PC-9 (cell line): Measurements from ENCODE around the gene VRK1. TPM values are rescaled to one million over a fixed set of nuclear protein-coding genes. Genes with fewer than 3 reads are reported as not detected.
A peak's percentile ranks its signal among the peaks of the same experiment; 100 is the strongest.

ENCODE experiments used
- BruUV-seq: library from RNA; stranded (reverse); fragments of 400-500 nt; replicated peaks from 2 replicates; lab custom pipeline; 2021; lab: Mats Ljungman, UMichigan
- CTCF ChIA-PET: fragments of 300-600 bp; sonication (Branson Sonifier 250); formaldehyde crosslinking; loops from one replicate; lab custom pipeline; 2022; ENCODE audit warnings: antibody characterized with exemption; lab: Charles Lee
- POLR2A ChIA-PET: fragments of 300-600 bp; sonication (Branson Sonifier 250); formaldehyde crosslinking; loops from one replicate; lab custom pipeline; 2022; ENCODE audit warnings: antibody characterized with exemption; ENCODE audit not compliant: unreplicated experiment; lab: Charles Lee
- DNase-seq, 2 experiments: peaks; one replicate each; pipeline versions ENCODE4 v3.0.0 to v3.0.0-alpha.2; 2015 to 2022; ENCODE audit warnings: mixed read lengths in 1 of 2
- H2AFZ ChIP-seq: fragments of 200-600 bp; sonication (generic); 2 replicates; pipeline ENCODE4 v1.8.1; 2017; ENCODE audit warnings: antibody characterized with exemption
- H3F3A ChIP-seq: fragments of 200-600 bp; sonication (generic); 2 replicates; pipeline ENCODE4 v1.8.1; 2017; ENCODE audit warnings: antibody characterized with exemption, mild to moderate bottlenecking, low read depth; ENCODE audit not compliant: insufficient read depth
- H3K27ac ChIP-seq: fragments of 200-600 bp; sonication (generic); 2 replicates; pipeline ENCODE4 v1.6.1; 2016; ENCODE audit warnings: mixed run types
- H3K27me3 ChIP-seq: fragments of 200-600 bp; sonication (generic); 2 replicates; pipeline ENCODE4 v1.6.1; 2016; ENCODE audit warnings: low read depth, mixed run types; ENCODE audit not compliant: insufficient read depth
- H3K36me3 ChIP-seq: fragments of 200-600 bp; sonication (generic); 2 replicates; pipeline ENCODE4 v1.6.1; 2016; ENCODE audit warnings: low read depth, mixed run types
- H3K4me1 ChIP-seq: fragments of 200-600 bp; sonication (generic); replicated peaks from 2 replicates; pipeline ENCODE4 v1.6.1; 2016; ENCODE audit warnings: mixed run types; ENCODE audit not compliant: insufficient read depth
- H3K4me2 ChIP-seq: fragments of 200-600 bp; sonication (generic); 2 replicates; pipeline ENCODE4 v1.6.1; 2017; ENCODE audit warnings: mixed run types
- H3K4me3 ChIP-seq: fragments of 200-600 bp; sonication (generic); 2 replicates; pipeline ENCODE4 v1.6.1; 2016; ENCODE audit warnings: mixed run types
- H3K79me2 ChIP-seq: fragments of 200-600 bp; sonication (generic); 2 replicates; pipeline ENCODE4 v1.6.1; 2017; ENCODE audit warnings: low read depth, mixed run types
- H3K9me2 ChIP-seq: fragments of 200-600 bp; sonication (generic); 2 replicates; pipeline ENCODE4 v1.8.1; 2017; ENCODE audit warnings: mild to moderate bottlenecking; ENCODE audit not compliant: insufficient read depth
- H3K9me3 ChIP-seq: fragments of 200-600 bp; sonication (generic); 2 replicates; pipeline ENCODE4 v1.8.1; 2016; ENCODE audit warnings: low read depth; ENCODE audit not compliant: insufficient read depth
- H4K20me1 ChIP-seq: fragments of 200-600 bp; sonication (generic); 2 replicates; pipeline ENCODE4 v1.8.1; 2017; ENCODE audit not compliant: insufficient read depth
- EZH2 ChIP-seq: fragments of 200-600 bp; sonication (generic); IDR thresholded peaks from 2 replicates; pipeline ENCODE4 v1.8.0; 2017; ENCODE audit warnings: antibody characterized with exemption, low read depth
- intact Hi-C: fragments of 100-400 bp; cut with micrococcal nuclease; formaldehyde crosslinking; loops from one replicate; pipeline ENCODE4 v1.10.0; 2022; ENCODE audit not compliant: unreplicated experiment
- total RNA-seq: library from RNA; stranded (reverse); gene quantifications from 2 replicates; pipeline ENCODE4 v1.2.3, GENCODE V29; 2021
- TF ChIP-seq, protein P1 (sequence below): fragments of 200-600 bp; sonication (generic); conservative IDR thresholded peaks from 2 replicates; pipeline ENCODE4 v1.6.1; 2017; ENCODE audit warnings: mixed run types, antibody characterized with exemption, mild to moderate bottlenecking, moderate library complexity

VRK1 gene
- total RNA-seq, 1 experiment from 2014 or later, result 6.8 TPM

DNA sequence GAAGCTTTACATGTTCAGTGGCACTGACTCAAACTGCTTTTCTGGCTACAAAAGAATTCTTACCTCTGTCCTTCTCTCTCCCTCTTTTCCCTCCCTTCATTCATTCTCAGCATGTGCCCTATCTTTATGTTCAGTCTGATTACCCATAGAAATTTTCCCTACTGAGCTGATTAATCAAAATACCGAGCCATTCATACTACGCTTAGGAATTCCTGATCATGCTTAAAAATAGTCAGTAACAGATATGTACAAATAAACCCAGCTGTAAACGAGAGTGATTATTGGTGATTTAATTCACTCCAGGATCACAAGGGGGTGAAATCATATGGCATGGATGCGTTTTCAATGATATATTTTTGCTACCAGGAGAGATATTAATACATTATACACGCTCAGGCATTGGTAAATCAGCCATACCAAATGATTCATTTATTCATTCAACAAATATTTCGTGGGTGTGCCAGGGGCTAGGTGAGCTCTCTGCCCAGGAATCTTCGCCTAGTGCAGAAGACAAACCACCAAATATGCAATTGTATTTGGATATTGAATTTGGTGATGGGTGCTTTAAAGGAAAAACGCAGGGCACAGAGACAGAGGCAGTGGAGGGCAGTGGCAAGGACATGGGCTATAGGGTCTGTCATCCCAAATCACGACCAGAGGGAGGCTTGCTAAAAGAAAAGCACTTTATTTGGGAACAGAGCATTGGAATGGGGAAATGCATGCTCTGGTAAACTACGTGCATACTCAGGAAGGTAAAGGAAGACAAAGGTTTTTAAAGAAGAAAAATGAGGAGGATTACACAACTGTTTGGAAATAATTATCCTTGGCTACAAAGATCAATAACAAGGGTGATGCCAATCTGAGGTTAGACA, 13.9 kb upstream of the VRK1 start:
- Histone ChIP-seq H3K9me3 (no peaks in the 10 kb centered on the region), H4K20me1 (no peaks in the 10 kb centered on the region), H3K9me2 (no peaks in the 10 kb centered on the region), H2AFZ (no peak overlapping the region), H3K4me2 (peak overlapping the region; percentile 78), H3K4me1 (peaks cover 23% of the 10 kb centered on the region), H3K27me3 (no peaks in the 10 kb centered on the region), H3K4me3 (peak overlapping the region; percentile 26; the same call in 1 of the 2 replicates), H3K79me2 (no peaks in the 10 kb centered on the region), H3K36me3 (no peaks in the 10 kb centered on the region), H3K27ac (peak overlapping the region; percentile 73), H3F3A (peaks cover 15% of the 10 kb centered on the region)
- ChIA-PET POLR2A (no interaction called here), CTCF (no interaction called here)
- DNase-seq, result peak in 1 of 2 experiments; percentile 79
- TF ChIP-seq, protein P1, sequence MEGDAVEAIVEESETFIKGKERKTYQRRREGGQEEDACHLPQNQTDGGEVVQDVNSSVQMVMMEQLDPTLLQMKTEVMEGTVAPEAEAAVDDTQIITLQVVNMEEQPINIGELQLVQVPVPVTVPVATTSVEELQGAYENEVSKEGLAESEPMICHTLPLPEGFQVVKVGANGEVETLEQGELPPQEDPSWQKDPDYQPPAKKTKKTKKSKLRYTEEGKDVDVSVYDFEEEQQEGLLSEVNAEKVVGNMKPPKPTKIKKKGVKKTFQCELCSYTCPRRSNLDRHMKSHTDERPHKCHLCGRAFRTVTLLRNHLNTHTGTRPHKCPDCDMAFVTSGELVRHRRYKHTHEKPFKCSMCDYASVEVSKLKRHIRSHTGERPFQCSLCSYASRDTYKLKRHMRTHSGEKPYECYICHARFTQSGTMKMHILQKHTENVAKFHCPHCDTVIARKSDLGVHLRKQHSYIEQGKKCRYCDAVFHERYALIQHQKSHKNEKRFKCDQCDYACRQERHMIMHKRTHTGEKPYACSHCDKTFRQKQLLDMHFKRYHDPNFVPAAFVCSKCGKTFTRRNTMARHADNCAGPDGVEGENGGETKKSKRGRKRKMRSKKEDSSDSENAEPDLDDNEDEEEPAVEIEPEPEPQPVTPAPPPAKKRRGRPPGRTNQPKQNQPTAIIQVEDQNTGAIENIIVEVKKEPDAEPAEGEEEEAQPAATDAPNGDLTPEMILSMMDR, result no peak
- TF ChIP-seq EZH2, result no peak
- no TSS peak for BruUV-seq
- intact Hi-C loops, result no loop called here

DNA sequence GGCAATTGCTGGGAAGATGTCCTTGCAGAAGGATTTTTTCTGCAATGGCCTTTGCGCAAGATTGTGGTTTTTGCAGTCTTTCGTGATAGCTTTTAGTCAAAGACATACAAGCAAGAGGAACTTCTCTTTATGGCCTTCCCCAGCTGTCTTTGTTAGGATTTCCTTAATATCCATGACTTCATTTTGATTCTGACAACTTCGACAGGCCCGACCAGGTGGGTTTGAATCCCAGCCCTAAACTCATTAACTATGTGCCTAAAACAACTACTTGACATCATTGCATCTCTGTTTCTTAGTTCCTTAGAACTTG, 13.3 kb upstream of the VRK1 start:
- peaks cover 15% of the 10 kb centered on the region for H3F3A ChIP-seq
- H3K4me2 ChIP-seq, result peak overlapping the region; percentile 78
- POLR2A ChIA-PET, result no interaction called here
- H3K27ac ChIP-seq, result peak overlapping the region; percentile 73
- no peak overlapping the region for H2AFZ ChIP-seq
- DNase-seq, result peak in 1 of 2 experiments; percentile 86
- peak overlapping the region; percentile 3; the same call in 1 of the 2 replicates for H3K4me3 ChIP-seq
- H3K9me3 ChIP-seq, result no peaks in the 10 kb centered on the region
- no peaks in the 10 kb centered on the region for H3K36me3 ChIP-seq
- intact Hi-C loops, result no loop called here
- H3K9me2 ChIP-seq, result no peaks in the 10 kb centered on the region
- H4K20me1 ChIP-seq, result no peaks in the 10 kb centered on the region
- TF ChIP-seq, protein P1, result no peak
- no peak for TF ChIP-seq EZH2
- no TSS peak for BruUV-seq
- H3K4me1 ChIP-seq, result peaks cover 23% of the 10 kb centered on the region
- H3K27me3 ChIP-seq, result no peaks in the 10 kb centered on the region
- CTCF ChIA-PET, result no interaction called here
- no peaks in the 10 kb centered on the region for H3K79me2 ChIP-seq

DNA sequence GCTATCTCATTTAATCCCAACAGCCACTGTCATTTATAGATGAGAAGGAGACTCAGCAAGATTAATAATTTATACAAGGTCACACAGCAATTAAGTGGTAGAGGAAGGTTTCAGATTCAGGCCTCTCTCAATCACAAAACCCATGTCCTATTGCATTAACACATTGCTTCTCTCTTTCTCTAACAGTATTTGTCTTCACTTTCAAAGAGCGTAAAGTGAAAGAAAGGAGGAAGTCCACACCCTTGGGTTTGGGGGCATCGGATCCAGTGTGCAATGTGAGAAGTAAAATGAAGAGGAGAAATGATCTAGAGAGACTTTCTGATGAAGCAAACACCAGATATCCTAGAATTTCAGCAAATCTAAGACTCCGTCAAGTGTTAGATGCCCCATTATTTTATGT, 7.0 kb upstream of the VRK1 start:
- Histone ChIP-seq H3K4me3 (no peak overlapping the region), H3K9me3 (no peaks in the 10 kb centered on the region), H3K4me2 (no peak overlapping the region), H3K27ac (no peak overlapping the region), H3K79me2 (no peaks in the 10 kb centered on the region), H3K9me2 (no peaks in the 10 kb centered on the region), H3K4me1 (no peaks in the 10 kb centered on the region), H4K20me1 (no peaks in the 10 kb centered on the region), H3F3A (no peaks in the 10 kb centered on the region), H2AFZ (no peak overlapping the region), H3K27me3 (no peaks in the 10 kb centered on the region), H3K36me3 (no peaks in the 10 kb centered on the region)
- POLR2A ChIA-PET, result no interaction called here
- no TSS peak for BruUV-seq
- TF ChIP-seq, protein P1, result no peak
- CTCF ChIA-PET, result no interaction called here
- intact Hi-C loops, result no loop called here
- DNase-seq, result no peak
